CD4-positive, alpha-beta memory T cell (primary cell): ENCODE measurements around the gene RAET1G. TPM values are rescaled to one million over a fixed set of nuclear protein-coding genes. Genes with fewer than 3 reads are reported as not detected.
"Not testable (repeated sequence)": the region's sequence is repeated elsewhere in the genome, so short reads cannot be mapped to it uniquely, and the experiment has no call there.

Source experiments
- CTCF ChIA-PET: fragments of 350-600 bp; sonication (Branson Sonifier 250); formaldehyde crosslinking; loops from one replicate; lab custom pipeline; 2021; ENCODE audit warnings: inconsistent platforms; ENCODE audit not compliant: partially characterized antibody; lab: Charles Lee
- POLR2A ChIA-PET: fragments of 350-600 bp; sonication (Branson Sonifier 250); formaldehyde crosslinking; loops from one replicate; lab custom pipeline; 2021; ENCODE audit not compliant: partially characterized antibody; lab: Charles Lee
- DNase-seq, 5 donors: peaks; one replicate each; pipeline versions ENCODE4 v3.0.0 to v3.0.0-alpha.2; 2020 to 2022; ENCODE audit warnings: mixed read lengths in 1 of 5
- H3K27ac ChIP-seq: one replicate; pipeline ENCODE4 v1.7.0; 2013; ENCODE audit warnings: low read depth, low read length
- H3K27me3 ChIP-seq: 2 replicates; pipeline ENCODE4 v1.7.0; 2013; ENCODE audit warnings: mild to moderate bottlenecking, low read length, moderate library complexity; ENCODE audit not compliant: insufficient read depth
- H3K36me3 ChIP-seq: 2 replicates; pipeline ENCODE4 v1.7.0; 2013; ENCODE audit warnings: mild to moderate bottlenecking, low read length, moderate library complexity; ENCODE audit not compliant: insufficient read depth
- H3K4me1 ChIP-seq: 2 replicates; pipeline ENCODE4 v1.7.0; 2013; ENCODE audit warnings: mild to moderate bottlenecking, low read length, moderate library complexity; ENCODE audit not compliant: insufficient read depth
- H3K4me3 ChIP-seq, 2 donors: one replicate each; pipeline ENCODE4 v1.7.0; 2013; ENCODE audit warnings: low read length in 2 of 2, mild to moderate bottlenecking in 1 of 2
- H3K9me3 ChIP-seq, 2 donors: one replicate each; pipeline ENCODE4 v1.7.0; 2013; ENCODE audit warnings: low read length in 2 of 2, control low read depth in 1 of 2; ENCODE audit not compliant: control insufficient read depth in 1 of 2
- H3K27ac Mint-ChIP-seq, 7 donors: one replicate each; pipeline ENCODE4 v1.8.0; 2020 to 2021; ENCODE audit warnings: mixed read lengths in 7 of 7, mild to moderate bottlenecking in 6 of 7, inconsistent platforms in 3 of 7, moderate library complexity in 3 of 7
- H3K27me3 Mint-ChIP-seq, 2 donors: one replicate each; pipeline ENCODE4 v1.8.0; 2020 to 2021; ENCODE audit warnings: mixed read lengths in 2 of 2
- H3K36me3 Mint-ChIP-seq, 2 donors: one replicate each; pipeline ENCODE4 v1.8.0; 2020 to 2021; ENCODE audit warnings: mixed read lengths in 2 of 2, inconsistent platforms in 1 of 2, mild to moderate bottlenecking in 1 of 2
- H3K4me1 Mint-ChIP-seq, 4 donors: one replicate each; pipeline ENCODE4 v1.8.0; 2020 to 2021; ENCODE audit warnings: mixed read lengths in 4 of 4, mild to moderate bottlenecking in 1 of 4
- H3K4me3 Mint-ChIP-seq, 8 donors: one replicate each; pipeline ENCODE4 v1.8.0; 2020 to 2021; ENCODE audit warnings: mixed read lengths in 8 of 8, mild to moderate bottlenecking in 7 of 8, moderate library complexity in 6 of 8, inconsistent platforms in 3 of 8
- H3K9me3 Mint-ChIP-seq, 8 donors: one replicate each; pipeline ENCODE4 v1.8.0; 2020 to 2021; ENCODE audit warnings: mixed read lengths in 8 of 8, mild to moderate bottlenecking in 5 of 8, inconsistent platforms in 3 of 8, moderate library complexity in 1 of 8
- intact Hi-C: fragments of 100-400 bp; cut with micrococcal nuclease; formaldehyde crosslinking; loops from one replicate; pipeline ENCODE4 v1.15.1; 2023
- polyA plus RNA-seq, 2 donors: library from polyadenylated mRNA; unstranded; fragments of 300-500 nt; fragmentation: Illumina TruSeq; gene quantifications; one replicate each; pipeline ENCODE4 v1.2.3, GENCODE V29; 2021
- total RNA-seq, 2 experiments: library from RNA; stranded (reverse); gene quantifications; one replicate each; pipeline ENCODE4 v1.2.3, GENCODE V29; 2021

RAET1G gene
- total and polyA plus RNA-seq, 4 experiments from 2014 or later = not detected

- ChIA-PET POLR2A (no interaction called here), CTCF (interaction anchor here (0.8 to 1.1 kb wide), 2 partner anchors 8 to 62 kb away, joined by 3 read pairs; no protein-coding TSS in a partner anchor)
- intact Hi-C loops = no loop called here
- no peaks in the 10 kb centered on the region for H3K36me3 ChIP-seq
- no peak overlapping the region for H3K4me3 ChIP-seq
- Mint-ChIP-seq H3K27me3 (peaks cover 0 to 5% of the 10 kb centered on the region in 2 donors), H3K9me3 (no peaks in the 10 kb centered on the region), H3K4me1 (peaks cover 14 to 31% (median 20%) of the 10 kb centered on the region in 4 donors), H3K4me3 (peak overlapping the region in 7 of 8 donors; percentile 14 to 69 (median 58)), H3K27ac (peak overlapping the region in 3 of 7 donors; percentile 48 to 76 (median 67)), H3K36me3 (no peaks in the 10 kb centered on the region)
- no peak overlapping the region for H3K27ac ChIP-seq
- no peak for DNase-seq
- H3K27me3 ChIP-seq = no peaks in the 10 kb centered on the region
- H3K4me1 ChIP-seq = peaks cover 28% of the 10 kb centered on the region
- no peaks in the 10 kb centered on the region for H3K9me3 ChIP-seq
Measured at GRCh38 chr6:149897015-149897697, 25.8 kb downstream of the RAET1G start.

DNA sequence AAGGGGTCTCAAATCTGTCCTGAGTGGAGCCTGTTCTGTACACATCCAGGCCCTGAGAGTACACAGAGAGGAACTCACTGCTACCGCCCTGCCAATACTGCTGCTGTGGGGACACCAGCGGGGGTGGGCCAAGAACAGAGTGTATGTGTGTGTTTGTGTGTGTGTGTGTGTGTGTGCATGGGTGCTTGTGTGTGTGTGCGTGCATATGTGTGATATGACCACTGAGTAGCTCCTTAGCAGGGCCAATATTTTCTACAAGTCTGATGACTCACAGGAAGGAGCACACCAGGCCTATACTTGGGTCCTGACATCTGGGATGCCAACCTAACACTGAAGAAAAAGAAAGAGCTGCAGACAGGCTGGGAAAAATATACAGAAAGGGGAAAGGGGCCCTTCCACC, 26.4 kb downstream of the RAET1G start:
- H3K27me3 ChIP-seq = no peaks in the 10 kb centered on the region
- H3K4me1 ChIP-seq = peaks cover 28% of the 10 kb centered on the region
- H3K27ac Mint-ChIP-seq = peak overlapping the region in 3 of 7 donors; percentile 48 to 76 (median 62)
- POLR2A ChIA-PET = no interaction called here
- no peaks in the 10 kb centered on the region for H3K9me3 Mint-ChIP-seq
- no peak for DNase-seq
- CTCF ChIA-PET = interaction anchor here (0.8 to 1.1 kb wide), 2 partner anchors 8 to 61 kb away, joined by 3 read pairs; no protein-coding TSS in a partner anchor
- peak overlapping the region in 6 of 8 donors; percentile 5 to 63 (median 37) for H3K4me3 Mint-ChIP-seq
- peaks cover 14 to 31% (median 20%) of the 10 kb centered on the region in 4 donors for H3K4me1 Mint-ChIP-seq
- no peaks in the 10 kb centered on the region for H3K9me3 ChIP-seq
- no peak overlapping the region for H3K4me3 ChIP-seq
- intact Hi-C loops = no loop called here
- H3K36me3 ChIP-seq = no peaks in the 10 kb centered on the region
- no peaks in the 10 kb centered on the region for H3K36me3 Mint-ChIP-seq
- H3K27ac ChIP-seq = no peak overlapping the region
- H3K27me3 Mint-ChIP-seq = peaks cover 0 to 4% of the 10 kb centered on the region in 2 donors

- Mint-ChIP-seq H3K4me3 (peak overlapping the region in 2 of 8 donors; percentile 33 to 57), H3K9me3 (no peaks in the 10 kb centered on the region), H3K27ac (peak overlapping the region in 3 of 7 donors; percentile 34 to 77 (median 62)), H3K4me1 (peaks cover 14 to 31% (median 20%) of the 10 kb centered on the region in 4 donors), H3K27me3 (peaks cover 0 to 4% of the 10 kb centered on the region in 2 donors), H3K36me3 (no peaks in the 10 kb centered on the region)
- H3K27ac ChIP-seq = no peak overlapping the region
- ChIA-PET POLR2A (no interaction called here), CTCF (no interaction called here)
- no peaks in the 10 kb centered on the region for H3K27me3 ChIP-seq
- no peaks in the 10 kb centered on the region for H3K36me3 ChIP-seq
- peaks cover 28% of the 10 kb centered on the region for H3K4me1 ChIP-seq
- DNase-seq = peak; percentile 24 to 74 (median 51)
- no peaks in the 10 kb centered on the region for H3K9me3 ChIP-seq
- no peak overlapping the region for H3K4me3 ChIP-seq
- intact Hi-C loops = no loop called here
Measured at GRCh38 chr6:149895833-149896271, 27.1 kb downstream of the RAET1G start.

- Mint-ChIP-seq H3K27ac (no peak overlapping the region), H3K4me3 (no peak overlapping the region), H3K27me3 (peaks cover 0 to 4% of the 10 kb centered on the region in 2 donors), H3K36me3 (no peaks in the 10 kb centered on the region), H3K9me3 (no peaks in the 10 kb centered on the region), H3K4me1 (peaks cover 14 to 31% (median 20%) of the 10 kb centered on the region in 4 donors)
- H3K27me3 ChIP-seq = no peaks in the 10 kb centered on the region
- no peak overlapping the region for H3K4me3 ChIP-seq
- DNase-seq = no peak
- H3K27ac ChIP-seq = no peak overlapping the region
- CTCF ChIA-PET = interaction anchor here (0.6 kb wide), 1 partner anchor 130 kb away, joined by 3 read pairs; no protein-coding TSS in a partner anchor
- no peaks in the 10 kb centered on the region for H3K9me3 ChIP-seq
- H3K4me1 ChIP-seq = peaks cover 28% of the 10 kb centered on the region
- no peaks in the 10 kb centered on the region for H3K36me3 ChIP-seq
- POLR2A ChIA-PET = no interaction called here
- intact Hi-C loops = no loop called here
Measured at GRCh38 chr6:149895048-149895590, 27.8 kb downstream of the RAET1G start.

DNA sequence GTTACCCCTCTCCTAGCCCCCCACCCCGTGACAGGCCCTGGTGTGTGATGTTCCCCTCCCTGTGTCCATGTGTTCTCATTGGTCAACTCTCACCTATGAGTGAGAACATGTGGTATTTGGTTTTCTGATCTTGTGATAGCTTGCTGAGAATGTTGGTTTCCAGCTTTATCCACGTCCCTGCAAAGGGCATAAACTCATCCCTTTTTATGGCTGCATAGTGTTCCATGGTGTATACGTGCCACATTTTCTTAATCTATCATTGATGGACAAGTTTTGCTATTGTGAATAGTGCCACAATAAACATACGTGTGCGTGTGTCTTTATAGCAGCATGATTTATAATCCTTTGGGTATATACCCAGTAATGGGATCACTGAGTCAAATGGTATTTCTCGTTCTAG, 31.1 kb downstream of the RAET1G start:
- H3K4me1 ChIP-seq = peaks cover 19% of the 10 kb centered on the region
- H3K36me3 Mint-ChIP-seq, H3K27ac ChIP-seq, DNase-seq, CTCF ChIA-PET, H3K27me3 Mint-ChIP-seq, H3K9me3 Mint-ChIP-seq, H3K27me3 ChIP-seq, POLR2A ChIA-PET, H3K36me3 ChIP-seq, H3K4me3 Mint-ChIP-seq, H3K4me3 ChIP-seq, intact Hi-C loops, H3K9me3 ChIP-seq: not testable (repeated sequence)
- H3K27ac Mint-ChIP-seq = peak overlapping the region in 1 of 7 donors; percentile 79
- peaks cover 10 to 14% (median 12%) of the 10 kb centered on the region in 4 donors for H3K4me1 Mint-ChIP-seq

DNA sequence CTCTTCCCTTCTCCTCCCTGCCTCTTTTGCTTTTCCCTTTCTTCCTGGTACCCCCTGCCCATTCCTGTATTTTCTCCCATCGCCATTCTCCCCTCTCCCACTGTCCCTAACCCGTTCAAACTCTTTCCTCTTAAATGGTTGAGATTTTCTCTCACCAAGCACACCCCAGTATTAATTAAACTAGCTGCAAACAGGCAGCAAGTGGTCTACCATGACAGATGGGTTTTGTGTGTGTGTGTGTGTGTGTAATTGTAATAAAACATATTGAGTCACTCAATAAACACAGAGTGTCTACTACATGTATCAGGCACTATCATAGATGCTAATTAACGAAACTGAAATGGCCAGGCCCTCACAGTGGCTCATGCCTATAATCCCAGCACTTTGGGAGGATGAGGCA, 31.7 kb downstream of the RAET1G start:
- Mint-ChIP-seq H3K4me3 (no peak overlapping the region), H3K9me3 (no peaks in the 10 kb centered on the region), H3K27me3 (peaks cover 7 to 8% of the 10 kb centered on the region in 2 donors), H3K27ac (no peak overlapping the region), H3K36me3 (no peaks in the 10 kb centered on the region), H3K4me1 (peaks cover 6 to 8% (median 8%) of the 10 kb centered on the region in 4 donors)
- Histone ChIP-seq H3K36me3 (no peaks in the 10 kb centered on the region), H3K27me3 (no peaks in the 10 kb centered on the region), H3K4me3 (no peak overlapping the region), H3K9me3 (no peaks in the 10 kb centered on the region), H3K4me1 (peaks cover 12% of the 10 kb centered on the region), H3K27ac (no peak overlapping the region)
- ChIA-PET CTCF (no interaction called here), POLR2A (no interaction called here)
- intact Hi-C loops = no loop called here
- no peak for DNase-seq

DNA sequence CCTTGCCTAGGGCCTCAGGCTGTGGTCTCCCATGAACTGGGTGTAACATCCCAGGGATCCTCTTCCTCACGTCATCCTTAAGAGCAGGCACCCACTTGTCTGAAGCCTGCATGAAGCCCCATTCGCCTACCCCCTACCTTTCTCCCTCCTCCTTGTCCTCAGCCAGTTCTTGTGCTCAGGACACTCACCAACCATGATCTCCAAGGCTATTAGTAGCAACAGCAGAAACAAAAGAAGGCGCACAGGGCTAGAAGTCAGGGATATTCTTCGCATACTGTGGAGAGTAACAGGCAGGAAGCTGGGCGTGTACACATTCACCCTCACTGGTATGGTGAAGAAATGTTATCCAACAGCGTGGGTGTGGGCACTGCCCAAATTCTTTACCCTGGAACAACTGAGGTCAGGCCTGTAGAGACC, 32.3 kb downstream of the RAET1G start:
- peaks cover 7 to 8% of the 10 kb centered on the region in 2 donors for H3K27me3 Mint-ChIP-seq
- H3K4me3 Mint-ChIP-seq = no peak overlapping the region

More for the DNA sequence above, 32.3 kb downstream of the RAET1G start:
- Mint-ChIP-seq H3K9me3 (no peaks in the 10 kb centered on the region), H3K27ac (no peak overlapping the region), H3K4me1 (peaks cover 1 to 2% (median 2%) of the 10 kb centered on the region in 4 donors), H3K36me3 (no peaks in the 10 kb centered on the region)
- intact Hi-C loops = no loop called here
- H3K4me1 ChIP-seq = peaks cover 6% of the 10 kb centered on the region
- no peaks in the 10 kb centered on the region for H3K27me3 ChIP-seq
- H3K9me3 ChIP-seq = no peaks in the 10 kb centered on the region
- H3K36me3 ChIP-seq = no peaks in the 10 kb centered on the region
- no peak overlapping the region for H3K27ac ChIP-seq
- ChIA-PET CTCF (no interaction called here), POLR2A (no interaction called here)
- H3K4me3 ChIP-seq = no peak overlapping the region
- DNase-seq = no peak
